Measurements from ENCODE around the gene VARS1.

The VARS1 gene

DNA sequence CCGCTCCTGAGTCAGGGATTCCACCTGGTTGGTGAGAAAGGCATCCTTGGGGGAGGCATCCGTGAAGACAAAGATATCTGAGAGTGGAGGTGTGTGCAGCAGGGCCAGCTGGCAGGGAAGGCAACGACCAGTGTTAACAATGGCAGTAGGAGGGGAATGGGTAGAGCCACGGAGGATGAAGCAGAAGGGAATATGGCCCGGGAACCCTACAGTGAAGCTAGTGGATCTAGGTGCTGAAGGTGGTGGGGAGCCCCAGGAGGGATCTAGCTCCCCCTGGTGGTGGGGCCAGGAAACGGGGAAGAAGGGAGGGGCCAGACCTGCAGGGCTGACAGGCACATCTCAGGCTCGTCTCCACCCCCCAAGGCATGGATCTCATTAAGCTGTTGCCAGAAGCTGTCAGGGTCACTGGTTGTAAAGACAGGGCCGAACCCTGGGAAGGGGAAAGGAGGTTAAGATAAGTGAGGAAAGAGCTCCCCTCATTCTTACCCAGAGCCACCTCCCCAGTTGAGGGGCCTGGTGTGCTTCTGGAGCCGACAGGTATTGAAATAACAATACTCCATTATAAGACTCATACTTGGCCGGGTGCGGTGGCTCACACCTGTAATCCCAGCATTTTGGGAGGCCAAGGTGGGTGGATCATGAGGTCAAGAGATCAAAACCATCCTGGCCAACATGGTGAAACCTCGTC, 25.7 kb downstream of the VARS1 start:
- DNase-seq: no peak

DNA sequence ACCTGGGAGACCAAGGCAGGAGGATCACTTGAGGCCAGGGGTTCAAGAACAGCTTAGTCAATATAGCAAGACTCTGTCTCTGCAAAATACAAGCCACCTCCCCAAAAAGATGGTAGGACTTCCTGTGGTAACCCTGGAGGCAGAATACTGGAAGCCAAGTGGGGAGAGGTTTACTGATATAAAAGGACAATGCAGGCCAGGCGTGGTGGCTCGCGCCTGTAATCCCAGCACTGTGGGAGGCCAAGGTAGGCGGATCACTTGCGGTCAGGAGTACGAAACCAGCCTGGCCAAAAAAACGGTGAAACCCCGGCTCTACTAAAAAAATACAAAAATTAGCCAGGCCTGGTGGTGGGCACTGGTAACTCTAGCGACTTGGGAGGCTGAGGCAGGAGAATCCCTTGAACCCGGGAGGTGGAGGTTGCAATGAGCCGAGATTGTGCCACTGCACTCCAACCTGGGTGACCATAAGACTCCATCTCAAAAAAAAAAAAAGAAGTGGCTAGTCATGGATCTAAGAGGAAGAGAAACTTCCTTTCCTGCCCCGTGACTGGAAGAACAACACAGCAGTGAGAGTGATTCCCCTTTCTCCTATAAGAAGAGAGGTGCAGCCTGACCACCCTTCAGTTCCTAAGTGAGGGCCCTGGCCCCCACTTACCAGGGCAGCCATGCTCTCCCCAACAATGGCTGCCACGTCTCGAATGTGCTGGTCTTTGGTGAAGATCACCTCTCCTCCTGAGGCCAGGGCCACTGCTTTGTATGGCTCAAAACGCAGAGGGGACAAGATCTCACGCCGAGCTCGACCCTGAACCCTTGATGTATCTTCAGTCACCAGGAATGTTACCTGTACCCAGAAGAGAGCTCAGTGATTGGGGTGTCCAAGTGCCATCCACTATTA, 26.9 kb downstream of the VARS1 start:
- no peak for DNase-seq

DNA sequence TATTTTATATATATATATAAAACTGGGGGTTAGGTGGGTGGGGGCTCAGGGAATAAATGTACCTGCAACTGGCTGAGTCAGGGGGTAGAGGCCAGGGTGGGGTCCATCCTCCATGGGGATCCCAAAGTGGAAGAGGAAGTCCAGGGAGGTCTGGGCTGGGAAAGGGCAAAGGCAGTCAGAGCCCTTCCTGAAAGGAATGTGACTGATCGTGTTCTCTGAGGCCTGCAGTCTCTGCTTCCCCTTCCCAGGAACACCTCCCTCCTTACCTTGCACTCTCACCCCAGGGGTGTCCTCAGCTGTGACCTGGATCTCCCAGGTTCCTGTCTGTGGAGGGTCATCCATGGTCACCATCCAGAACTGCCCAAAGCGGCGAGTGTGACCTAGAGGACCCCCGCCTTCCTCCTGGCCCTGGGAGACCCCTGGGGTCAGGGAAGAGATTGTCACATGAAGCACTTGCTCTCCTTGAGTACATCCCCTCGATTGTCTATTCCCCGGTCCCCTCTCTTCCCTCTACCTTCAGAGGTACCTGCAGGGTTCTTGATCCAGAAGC, 28.4 kb downstream of the VARS1 start:
- DNase-seq: no peak

DNA sequence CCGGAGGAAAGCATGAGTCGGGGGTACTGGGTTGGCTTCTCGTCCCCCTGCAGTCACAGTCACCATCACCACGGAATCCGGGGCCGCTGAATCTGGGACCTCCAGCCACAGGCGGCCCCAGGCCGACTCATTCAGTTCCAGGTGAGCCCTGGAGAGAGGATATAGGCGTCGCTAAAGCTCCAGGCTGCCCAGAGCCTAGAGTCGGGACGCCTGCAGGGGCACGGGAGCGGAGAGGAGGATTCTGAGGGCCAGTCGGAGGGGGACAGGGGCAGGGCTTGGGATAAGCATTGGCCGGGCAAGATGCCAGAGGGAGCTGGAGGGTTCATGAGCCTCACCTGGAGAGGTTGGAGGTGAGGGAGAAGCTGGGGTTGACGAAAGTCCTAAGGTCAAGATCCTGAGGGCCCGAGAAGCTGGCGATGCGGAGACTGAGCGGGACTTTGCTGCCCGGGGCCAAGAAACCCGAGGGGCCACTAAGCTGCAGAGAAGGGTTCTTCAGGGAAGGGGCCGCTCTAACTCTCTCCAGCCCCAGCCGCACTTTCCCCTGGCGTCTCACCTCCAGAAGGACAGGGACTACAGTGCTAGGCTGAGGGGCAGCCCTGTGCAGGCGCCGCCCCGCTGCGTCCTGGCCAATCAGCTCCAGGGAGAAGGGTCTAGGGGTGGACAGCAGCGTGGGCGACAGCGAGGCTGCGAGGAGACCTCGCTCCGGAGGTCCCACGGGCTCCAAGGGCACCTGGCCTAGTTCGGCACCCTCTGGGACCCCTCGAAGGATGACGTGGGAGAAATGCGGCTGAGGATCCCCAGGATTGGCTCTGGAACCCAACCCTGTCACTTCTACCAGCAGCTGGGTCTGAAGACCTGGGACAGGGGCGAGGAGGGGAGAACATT, 29.4 kb downstream of the VARS1 start:
- DNase-seq: peak; percentile 5

DNA sequence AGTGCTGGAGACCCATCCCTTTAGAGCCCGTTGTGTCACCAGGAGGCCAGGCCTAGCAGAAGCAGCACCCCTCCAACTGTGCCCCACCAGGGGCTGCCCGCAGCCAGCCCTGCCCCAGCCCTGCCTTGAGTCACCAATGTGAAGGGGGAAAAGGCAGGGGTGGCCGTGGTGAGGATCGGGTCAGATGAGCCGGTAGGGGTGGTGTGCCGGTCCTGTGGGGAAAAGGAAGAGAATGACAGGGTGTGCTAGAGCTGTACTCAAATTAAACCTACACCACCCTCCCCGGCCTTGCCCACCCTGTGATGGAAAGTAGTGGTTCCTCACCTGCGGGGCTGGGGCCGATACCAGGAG, 30.0 kb downstream of the VARS1 start:
- no peak for DNase-seq

DNA sequence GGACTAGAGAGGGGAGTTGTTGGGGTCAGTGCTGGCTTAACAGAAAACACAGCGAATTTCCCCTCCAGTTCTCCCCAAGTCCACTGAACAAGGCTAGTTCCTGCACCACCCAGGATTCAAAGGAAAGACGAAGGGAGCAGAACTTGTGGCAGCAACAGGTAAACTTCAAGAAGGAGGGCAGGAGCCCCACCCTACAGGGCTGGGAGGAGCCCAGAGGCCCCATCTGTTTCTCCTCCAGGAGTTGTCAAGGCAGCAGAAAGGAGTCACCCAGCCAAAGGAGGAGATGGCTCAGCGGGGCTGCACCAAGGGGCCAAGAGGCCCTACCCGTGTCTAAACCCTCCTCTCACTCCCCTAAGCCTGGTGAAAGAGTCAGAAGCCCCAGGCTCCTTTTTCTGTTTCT, 31.4 kb downstream of the VARS1 start:
- no peak for DNase-seq

DNA sequence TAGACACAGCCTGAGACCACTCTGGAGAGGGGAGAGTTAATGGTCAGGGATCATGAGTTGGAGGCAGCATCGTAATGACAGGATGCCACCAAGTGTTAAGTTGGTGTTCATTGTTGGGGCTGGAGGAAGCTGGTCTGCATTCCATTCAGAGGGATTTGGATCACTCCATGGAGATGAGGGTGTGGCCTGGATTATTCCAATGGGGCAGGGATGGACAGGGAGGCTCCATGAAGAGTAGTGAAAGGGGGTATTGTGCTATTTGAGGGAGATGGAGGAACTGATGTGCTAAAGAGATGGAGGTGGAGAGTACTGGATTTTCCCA, 32.0 kb downstream of the VARS1 start:
- peak; percentile 11 for DNase-seq

DNA sequence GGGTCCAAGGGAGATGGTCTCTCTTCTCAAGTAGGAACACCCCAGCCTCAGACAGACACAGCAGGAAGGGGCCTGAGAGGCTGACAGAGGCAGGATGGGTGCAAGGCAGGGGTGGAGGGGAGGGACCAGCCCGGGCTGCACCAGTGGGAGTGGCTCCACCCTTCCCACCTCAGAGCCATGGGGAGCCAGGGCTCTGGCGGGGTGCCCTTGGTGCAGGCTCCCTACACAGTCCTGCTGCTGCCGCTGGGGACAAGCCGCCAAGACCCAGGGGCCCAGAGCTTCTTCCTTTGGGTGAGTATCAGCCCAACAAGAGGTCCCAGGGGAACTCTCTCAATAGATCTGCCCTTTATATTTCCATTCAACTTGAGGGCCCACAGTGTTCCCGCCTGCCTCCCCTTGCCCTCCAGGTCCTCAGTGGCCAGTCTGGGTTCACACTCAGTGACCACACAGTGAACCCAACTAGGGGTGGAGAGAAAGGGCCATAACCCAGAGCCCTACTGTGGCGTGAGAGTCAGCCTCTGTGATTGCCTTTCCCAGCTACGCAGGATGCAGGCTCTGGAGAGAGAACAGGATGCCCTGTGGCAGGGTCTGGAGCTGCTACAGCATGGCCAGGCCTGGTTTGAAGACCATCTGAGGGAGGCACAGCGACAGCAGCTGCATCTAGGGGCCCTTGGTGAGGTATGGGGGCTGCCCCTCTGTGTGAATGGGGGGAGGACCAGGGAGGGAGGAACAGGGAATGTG, 32.5 kb downstream of the VARS1 start:
- no peak for DNase-seq

DNA sequence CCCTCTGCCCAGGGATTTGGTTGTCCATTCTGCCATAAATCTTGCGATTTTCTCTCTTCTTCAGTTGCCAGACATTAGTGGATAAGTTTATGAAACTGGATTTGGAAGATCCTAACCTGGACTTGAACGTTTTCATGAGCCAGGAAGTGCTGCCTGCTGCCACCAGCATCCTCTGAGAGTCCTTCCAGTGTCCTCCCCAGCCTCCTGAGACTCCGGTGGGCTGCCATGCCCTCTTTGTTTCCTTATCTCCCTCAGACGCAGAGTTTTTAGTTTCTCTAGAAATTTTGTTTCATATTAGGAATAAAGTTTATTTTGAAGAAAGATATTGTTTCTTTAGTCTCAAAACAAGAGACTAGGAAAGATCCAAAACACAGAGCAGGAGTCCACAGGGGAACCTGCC, 33.2 kb downstream of the VARS1 start, which contains the start of gene SAPCD1:
SAPCD1 (plus strand) TSS at position 301 of the 400 bp plus-strand sequence. CDS start 399 bp downstream, outside the sequence.
- DNase-seq: no peak

DNA sequence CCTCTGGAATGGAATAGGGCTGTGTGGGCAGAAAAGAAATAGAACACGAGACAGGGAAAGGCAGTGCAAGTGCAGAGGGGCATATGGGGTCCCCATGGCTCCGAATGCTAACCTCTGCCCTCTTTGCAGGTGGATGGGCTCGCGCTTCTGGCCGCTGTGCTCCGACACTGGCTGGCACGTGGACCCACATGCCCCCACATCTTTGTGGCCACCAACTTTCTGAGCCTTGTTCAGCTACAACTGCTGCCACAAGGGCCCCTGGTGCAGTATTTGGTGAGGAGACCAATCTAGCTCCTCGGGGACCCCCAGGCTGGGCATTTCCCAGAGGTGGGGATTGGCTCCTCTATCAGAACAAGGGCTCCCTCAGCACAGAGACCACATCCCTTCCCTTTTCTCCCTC, 34.2 kb downstream of the VARS1 start:
- no peak for DNase-seq

DNA sequence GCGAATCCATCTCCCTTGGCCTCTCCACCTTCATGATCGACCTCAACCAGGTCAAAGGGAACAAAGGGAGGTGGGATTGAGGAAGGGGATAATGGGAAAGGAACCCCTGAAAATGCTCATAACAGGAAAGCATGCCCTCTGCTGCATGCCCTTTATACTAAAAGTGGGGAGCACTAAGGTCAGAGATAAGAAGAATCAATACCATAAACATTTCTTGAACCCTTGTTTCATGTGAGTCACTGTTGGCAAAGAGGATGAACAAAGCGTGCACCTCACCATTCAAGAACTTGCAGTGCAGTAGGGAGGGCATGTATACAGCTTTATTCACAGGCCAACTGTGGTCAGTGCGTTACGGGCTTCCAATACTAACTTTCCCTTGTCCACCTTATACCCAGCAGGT, 34.8 kb downstream of the VARS1 start:
- DNase-seq: no peak

DNA sequence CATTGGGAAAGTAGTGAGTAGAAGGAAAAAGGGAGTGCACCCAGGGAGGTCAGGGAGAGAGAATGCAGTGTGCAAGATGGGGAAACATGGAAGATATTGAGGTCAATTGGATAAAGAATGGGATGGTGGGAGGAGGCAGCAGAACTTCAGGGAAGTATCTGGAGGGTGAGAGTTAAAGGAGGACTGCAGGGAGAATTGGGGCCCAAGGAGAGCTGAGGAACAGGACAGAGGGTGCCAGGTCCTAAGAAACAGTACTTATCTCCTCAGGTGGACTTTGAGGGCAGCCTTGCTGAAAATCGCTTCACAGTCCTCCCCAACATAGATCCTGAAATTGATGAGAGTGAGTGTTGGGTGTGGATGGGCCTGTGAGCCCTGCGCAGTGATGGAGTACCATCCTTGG, 37.3 kb downstream of the VARS1 start:
- DNase-seq: no peak

DNA sequence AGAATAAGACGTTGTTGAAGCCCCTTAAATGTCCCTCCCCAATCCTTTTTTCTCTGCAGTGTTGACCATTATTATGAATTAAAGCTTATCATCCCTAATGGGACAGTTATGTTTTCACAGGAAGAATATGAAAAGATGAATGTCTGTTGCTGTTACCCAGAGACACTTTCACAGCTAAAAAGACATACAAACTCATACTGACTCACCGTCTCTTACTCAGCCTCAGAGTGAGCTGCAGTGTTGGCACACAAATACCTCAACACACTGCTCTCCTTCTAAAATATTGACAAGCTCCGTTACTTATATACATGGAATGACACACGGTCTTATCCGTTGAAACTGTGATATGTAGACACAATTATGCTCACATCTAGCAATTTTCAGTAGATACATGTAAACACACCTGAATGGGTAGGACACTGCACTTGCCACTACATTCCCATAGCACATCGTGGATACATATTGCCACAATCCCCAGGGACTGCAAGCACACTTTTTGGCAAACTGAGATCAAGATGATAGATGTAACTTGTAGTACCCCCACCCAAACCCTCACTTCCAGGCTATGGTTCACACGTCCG, 42.7 kb downstream of the VARS1 start:
- no peak for DNase-seq

DNA sequence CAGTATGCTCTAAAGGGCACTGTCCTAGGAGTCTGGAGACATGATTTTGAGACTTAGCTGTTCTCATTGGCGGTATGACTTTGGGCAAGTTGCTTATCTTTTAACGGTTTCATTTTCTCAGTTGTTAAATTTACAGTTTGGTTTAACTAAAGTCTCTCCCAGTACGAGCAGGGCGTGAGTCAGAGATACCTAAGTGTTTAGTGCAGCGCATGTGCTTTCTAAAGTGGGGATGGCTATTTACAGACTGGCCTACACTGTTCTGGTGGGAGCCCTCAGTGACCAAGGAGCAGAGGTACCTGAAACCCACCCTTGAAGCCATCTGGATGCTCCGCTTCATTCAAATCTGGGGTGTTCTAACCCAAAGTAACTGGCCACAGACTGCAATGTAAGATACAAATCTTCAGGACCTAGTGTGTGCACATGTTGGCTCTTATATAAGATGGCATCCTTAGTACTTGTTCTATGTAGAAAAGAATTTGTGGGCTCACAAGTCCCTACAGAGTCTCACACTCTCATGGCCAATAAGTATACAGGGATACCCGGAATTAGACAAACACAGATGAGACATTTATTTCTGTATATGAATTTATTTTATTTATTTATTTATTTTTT, 45.0 kb downstream of the VARS1 start:
- no peak for DNase-seq

DNA sequence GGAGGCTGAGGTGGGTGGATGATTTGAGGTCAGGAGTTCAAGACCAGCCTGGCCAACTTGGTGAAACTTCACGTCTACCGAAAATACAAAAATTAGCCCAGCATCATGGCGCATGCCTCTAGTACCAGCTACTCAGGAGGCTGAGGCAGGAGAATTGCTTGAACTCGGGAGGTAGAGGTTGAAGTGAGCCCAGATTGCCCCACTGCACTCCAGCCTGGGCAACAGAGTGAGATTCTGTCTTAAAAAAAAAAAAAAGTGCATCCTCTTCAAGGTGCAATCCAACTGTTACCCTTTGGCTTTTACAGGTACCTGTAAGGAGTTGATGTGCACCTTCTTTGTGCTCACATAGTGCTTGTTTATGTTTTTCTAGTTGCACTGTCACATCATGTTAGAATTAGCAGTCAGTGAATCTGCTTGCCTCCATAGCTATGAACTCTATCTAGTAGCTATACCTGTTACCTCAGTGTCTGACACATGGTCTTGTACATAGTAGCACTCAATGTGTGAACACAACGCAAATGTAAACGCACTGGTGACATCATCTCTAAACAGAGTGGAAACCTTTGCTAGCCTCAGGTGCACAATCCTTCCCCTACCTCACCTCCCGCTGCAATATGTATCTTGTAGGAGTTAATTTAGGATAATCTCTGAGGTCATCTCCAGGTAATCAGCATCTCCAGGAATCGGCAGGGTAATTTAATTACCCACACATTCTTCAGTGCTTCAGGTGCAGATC, 46.1 kb downstream of the VARS1 start:
- no peak for DNase-seq
